ENCODE measurements around the gene PTGER1.
"Not testable (repeated sequence)": the region's sequence is repeated elsewhere in the genome, so short reads cannot be mapped to it uniquely, and the experiment has no call there.

Gene PTGER1

DNA sequence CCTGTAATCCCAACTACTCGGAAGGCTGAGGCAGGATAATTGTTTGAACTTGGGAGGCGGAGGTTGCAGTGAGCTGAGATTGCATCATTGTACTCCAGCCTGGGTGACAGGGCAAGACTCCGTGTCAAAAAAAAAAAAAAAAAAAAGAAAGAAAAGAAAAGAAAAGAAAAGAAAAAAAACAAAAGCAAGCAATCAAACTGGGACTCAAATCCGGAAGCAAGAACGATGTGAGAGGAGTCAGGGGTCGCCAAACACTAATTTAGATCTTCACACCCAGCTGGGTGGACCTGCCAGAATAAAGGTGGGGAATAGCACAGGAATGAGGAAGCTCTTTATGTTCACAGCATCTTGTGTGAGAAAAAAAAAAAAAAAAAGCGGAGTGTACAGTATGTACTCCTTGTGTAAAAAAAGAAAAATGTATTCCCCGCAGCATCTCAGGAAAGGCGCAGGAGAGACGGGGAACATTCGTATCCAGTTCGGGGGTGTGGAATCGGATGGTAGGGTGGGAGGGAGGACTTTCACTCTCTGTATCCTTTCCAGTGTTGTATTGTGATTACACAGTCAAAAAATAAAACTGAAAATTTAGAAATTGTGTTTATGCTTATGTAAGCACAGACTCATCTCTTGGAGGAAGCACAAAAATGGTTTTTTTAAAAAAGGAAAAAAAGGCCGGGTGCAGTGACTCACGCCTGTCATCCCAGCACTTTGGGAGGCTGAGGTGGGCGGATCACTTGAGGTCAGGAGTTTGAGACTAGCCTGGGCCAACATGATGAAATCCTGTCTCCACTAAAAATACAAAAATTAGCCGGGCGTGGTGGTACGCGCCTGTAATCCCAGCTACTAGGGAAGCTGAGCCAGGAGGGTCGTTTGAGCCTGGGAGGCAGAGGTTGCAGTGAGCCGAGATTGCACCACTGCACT is 35.4 kb upstream of the PTGER1 start:
- peak overlapping the region; percentile 1 to 46 for H3K4me3 ChIP-seq (replicated peaks in 1 of 2; ENCODE audit: low read depth in 2 of 2, low read length in 2 of 2)
- TF ChIP-seq, protein P1, sequence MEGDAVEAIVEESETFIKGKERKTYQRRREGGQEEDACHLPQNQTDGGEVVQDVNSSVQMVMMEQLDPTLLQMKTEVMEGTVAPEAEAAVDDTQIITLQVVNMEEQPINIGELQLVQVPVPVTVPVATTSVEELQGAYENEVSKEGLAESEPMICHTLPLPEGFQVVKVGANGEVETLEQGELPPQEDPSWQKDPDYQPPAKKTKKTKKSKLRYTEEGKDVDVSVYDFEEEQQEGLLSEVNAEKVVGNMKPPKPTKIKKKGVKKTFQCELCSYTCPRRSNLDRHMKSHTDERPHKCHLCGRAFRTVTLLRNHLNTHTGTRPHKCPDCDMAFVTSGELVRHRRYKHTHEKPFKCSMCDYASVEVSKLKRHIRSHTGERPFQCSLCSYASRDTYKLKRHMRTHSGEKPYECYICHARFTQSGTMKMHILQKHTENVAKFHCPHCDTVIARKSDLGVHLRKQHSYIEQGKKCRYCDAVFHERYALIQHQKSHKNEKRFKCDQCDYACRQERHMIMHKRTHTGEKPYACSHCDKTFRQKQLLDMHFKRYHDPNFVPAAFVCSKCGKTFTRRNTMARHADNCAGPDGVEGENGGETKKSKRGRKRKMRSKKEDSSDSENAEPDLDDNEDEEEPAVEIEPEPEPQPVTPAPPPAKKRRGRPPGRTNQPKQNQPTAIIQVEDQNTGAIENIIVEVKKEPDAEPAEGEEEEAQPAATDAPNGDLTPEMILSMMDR (IDR thresholded peaks at IDR 0.05; ENCODE audit: low read depth, low read length): no peak
- DNase-seq (ENCODE audit: low read depth in 2 of 2): peak; percentile 83 to 93

DNA sequence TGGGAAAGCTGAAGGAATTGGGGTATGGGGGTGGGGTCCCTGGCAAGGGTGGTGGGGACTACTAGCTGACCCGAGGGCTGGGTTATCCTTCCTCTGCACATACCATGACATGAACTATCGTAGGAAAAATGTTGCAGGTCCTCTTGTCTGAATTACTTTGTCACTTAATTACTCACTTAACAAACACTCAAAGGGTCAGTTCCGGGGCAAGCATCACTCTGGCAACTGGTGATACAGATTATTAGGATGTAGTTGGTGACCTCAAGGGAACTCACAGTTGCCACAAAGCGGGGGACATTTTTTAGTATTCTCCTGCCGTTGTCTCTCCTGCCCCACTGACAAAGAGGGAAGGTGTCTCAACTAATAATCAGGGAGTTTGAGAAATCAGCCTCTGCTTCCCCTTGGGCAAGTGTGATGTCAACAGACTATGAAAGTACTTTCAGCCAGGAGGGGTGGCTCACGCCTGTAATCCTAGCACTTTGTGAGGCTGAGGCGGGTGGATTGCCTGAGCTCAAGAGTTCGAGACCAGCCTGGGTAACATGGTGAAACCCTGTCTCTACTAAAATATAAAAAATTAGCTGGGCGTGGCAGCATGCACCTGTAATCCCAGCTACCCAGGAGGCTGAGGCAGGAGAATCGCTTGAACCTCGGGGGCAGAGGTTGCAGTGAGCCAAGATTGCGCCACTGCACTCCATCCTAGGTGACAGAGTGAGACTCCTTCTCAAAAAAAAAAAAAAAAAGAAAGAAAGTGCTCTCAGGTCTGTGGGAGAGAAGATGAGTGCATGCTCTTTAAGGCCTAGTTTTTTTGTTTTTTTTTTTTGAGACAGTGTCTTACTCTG is 32.8 kb upstream of the PTGER1 start:
- no peak overlapping the region for H3K4me3 ChIP-seq (replicated peaks in 1 of 2; ENCODE audit: low read depth in 2 of 2, low read length in 2 of 2)
- DNase-seq (ENCODE audit: low read depth in 2 of 2): peak; percentile 55 to 81
- TF ChIP-seq, protein P1 (IDR thresholded peaks at IDR 0.05; ENCODE audit: low read depth, low read length): no peak

DNA sequence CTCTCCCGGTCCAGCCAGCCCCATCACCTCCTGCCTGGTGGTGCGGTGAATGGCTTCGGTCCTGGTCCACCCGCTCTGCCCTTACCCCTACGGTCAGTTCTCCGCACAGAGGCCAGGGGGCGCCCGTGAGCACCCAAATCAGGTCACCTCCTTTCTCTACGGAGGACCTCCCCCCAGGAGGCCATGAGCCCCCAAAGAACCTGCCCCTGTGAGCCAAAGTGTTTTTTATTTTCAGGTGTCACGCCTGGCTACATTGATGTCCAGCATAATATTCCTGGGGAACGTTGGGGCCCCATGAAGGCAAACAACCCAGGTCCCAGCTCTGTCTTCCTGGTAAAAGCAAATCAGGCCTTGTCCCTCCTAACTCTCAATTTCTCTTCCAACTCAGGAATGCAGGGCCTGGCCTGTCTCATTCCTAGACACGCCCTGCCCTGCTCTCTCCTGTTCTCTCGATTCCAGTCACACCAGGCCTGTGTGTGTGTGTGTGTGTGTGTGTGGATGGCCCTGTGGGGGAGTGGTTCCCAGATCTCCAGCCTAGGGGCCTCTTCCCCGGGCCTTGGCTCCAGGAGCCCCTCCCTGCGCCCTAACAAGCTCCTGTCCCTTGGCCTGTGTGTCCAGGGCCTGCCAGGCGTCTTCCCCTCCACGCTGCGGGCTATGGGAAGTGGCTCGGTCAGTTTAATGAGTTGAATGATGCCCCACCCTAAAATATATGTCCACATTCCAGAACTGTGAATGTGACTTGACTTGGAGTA is 30.5 kb upstream of the PTGER1 start:
- peak; percentile 74 to 87 for DNase-seq (ENCODE audit: low read depth in 2 of 2)
- TF ChIP-seq, protein P1 (IDR thresholded peaks at IDR 0.05; ENCODE audit: low read depth, low read length): peak; percentile 74
- no peak overlapping the region for H3K4me3 ChIP-seq (replicated peaks in 1 of 2; ENCODE audit: low read depth in 2 of 2, low read length in 2 of 2)

DNA sequence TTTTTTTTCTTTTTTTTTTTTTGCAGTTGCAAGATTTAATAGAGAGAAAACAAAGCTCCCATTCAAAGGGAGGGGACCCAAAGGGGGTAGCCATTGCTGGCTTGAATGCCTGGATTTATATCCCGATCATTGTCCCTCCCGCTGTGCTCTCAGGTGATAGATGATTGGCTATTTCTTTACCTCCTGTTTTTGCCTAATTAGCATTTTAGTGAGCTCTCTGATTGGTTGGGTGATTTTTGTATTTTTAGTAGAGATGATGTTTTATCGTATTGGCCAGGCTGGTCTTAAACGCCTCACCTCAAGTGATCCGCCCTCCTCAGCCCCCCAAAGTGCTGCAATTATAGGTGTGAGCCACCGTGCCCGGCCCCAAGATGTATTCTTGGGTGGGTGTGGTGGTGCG is 29.4 kb upstream of the PTGER1 start:
- not testable (repeated sequence) for DNase-seq (ENCODE audit: low read depth in 2 of 2)

DNA sequence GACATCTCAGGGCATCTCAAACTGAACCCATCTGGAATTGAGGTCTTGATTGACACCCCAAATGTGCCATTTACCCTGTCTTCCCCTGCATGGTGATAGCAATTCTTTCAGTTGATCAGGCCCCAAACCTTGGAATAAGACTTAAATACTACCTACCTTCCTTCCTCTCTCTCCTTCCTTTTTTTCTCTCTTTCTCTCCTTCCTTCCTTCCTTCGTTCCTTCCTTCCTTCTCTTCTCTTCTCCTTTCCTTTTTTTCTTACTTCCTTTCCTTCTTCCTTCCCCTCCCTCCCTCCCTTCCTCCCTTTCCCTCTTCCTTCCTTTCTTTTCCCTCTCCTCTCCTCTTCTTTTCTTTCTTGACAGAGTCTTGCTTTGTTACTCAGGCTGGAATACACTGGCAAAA is 28.1 kb upstream of the PTGER1 start:
- TF ChIP-seq, protein P1 (IDR thresholded peaks at IDR 0.05; ENCODE audit: low read depth, low read length): no peak
- no peak for DNase-seq (ENCODE audit: low read depth in 2 of 2)
- H3K4me3 ChIP-seq (replicated peaks in 1 of 2; ENCODE audit: low read depth in 2 of 2, low read length in 2 of 2): no peak overlapping the region

More for the DNA sequence above, 29.4 kb upstream of the PTGER1 start:
- H3K4me3 ChIP-seq (replicated peaks in 1 of 2; ENCODE audit: low read depth in 2 of 2, low read length in 2 of 2): not testable (repeated sequence)

DNA sequence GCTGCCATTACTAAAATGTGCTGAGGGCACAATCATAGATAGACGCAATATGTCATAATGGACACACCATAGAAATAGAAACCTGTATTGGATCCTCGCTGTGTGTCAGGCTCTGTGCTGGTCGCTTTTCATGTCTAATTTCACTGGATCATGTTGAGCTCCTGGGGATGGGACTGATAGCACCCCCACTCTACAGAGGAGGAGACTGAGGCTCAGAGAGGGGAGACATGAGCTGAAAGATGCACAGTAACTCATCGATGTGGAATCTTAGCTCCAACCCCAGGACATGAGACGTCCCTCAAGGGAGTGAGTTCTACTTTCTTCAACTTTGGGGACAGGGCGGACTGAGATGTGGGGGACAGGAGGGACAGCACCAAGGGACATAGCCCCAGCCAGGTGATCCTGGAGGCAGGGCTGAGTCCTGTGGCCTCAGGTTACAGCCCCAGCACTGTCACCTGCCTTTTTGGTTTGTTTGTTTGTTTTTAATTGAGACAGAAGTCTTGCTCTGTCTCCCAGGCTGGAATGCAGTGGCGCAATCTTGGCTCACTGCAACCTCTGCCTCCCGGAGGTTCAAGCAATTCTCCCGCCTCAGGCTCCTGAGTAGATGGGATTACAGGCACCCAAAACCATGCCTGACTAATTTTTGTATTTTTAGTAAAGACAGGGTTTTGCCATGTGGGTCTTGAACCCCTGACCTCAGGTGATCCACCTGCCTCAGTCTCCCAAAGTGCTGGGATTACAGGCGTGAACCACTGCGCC is 27.4 kb upstream of the PTGER1 start:
- DNase-seq (ENCODE audit: low read depth in 2 of 2): peak; percentile 55 to 61
- no peak overlapping the region for H3K4me3 ChIP-seq (replicated peaks in 1 of 2; ENCODE audit: low read depth in 2 of 2, low read length in 2 of 2)
- TF ChIP-seq, protein P1 (IDR thresholded peaks at IDR 0.05; ENCODE audit: low read depth, low read length): no peak

Measured in cardiac fibroblast (primary cell).